Testis (tissue), 3 donors: Measurements from ENCODE around the gene RANBP3L. TPM values are rescaled to one million over a fixed set of nuclear protein-coding genes. Genes with fewer than 3 reads are reported as not detected.

Experiments
- DNase-seq: peaks from one replicate; pipeline ENCODE4 v3.0.0-alpha.2; 2019
- H3K27ac ChIP-seq, 2 donors: fragments of 200-600 bp; sonication (generic); one replicate each; pipeline ENCODE4 v1.5.1; 2019
- H3K27me3 ChIP-seq: fragments of 200-600 bp; sonication (generic); one replicate; pipeline ENCODE4 v1.5.1; 2019
- H3K36me3 ChIP-seq: fragments of 200-600 bp; sonication (generic); one replicate; pipeline ENCODE4 v1.5.1; 2017; ENCODE audit warnings: low read depth; ENCODE audit errors: missing control alignments
- H3K4me1 ChIP-seq: fragments of 200-600 bp; sonication (generic); one replicate; pipeline ENCODE4 v1.5.1; 2019
- H3K4me3 ChIP-seq, 2 donors: fragments of 200-600 bp; sonication (generic); one replicate each; pipeline ENCODE4 v1.5.1; 2017 to 2019
- H3K9me3 ChIP-seq: fragments of 200-600 bp; sonication (generic); one replicate; pipeline ENCODE4 v1.5.1; 2017
- POLR2A ChIP-seq: fragments of 450-650 bp; IDR thresholded peaks from one replicate; pipeline ENCODE4 v1.6.1; 2017; ENCODE audit warnings: antibody characterized with exemption, mild to moderate bottlenecking, moderate library complexity
- WGBS, 2 donors: methylation state at CpG; one replicate each; pipeline ENCODE4 v1.1.5; 2018; 5-methylcytosine and 5-hydroxymethylcytosine counted together
- intact Hi-C: fragments of 100-400 bp; cut with DNase I; formaldehyde crosslinking; loops from one replicate; pipeline ENCODE4 v1.15.1; 2023; ENCODE audit warnings: low total_unique reads
- polyA plus RNA-seq: library from polyadenylated mRNA; stranded (reverse); fragments of 350-450 nt; fragmentation: Illumina TruSeq; extraction: RNeasy Lipid Tissue Mini Kit (QIAGEN cat#74804); gene quantifications from one replicate; pipeline ENCODE4 v1.2.3, GENCODE V29; 2014; ENCODE audit warnings: low read depth, low replicate concordance; ENCODE audit not compliant: insufficient read depth
- total RNA-seq, 2 donors: library from RNA; depleted of rRNA; stranded (reverse); fragments of >200 nt; gene quantifications; one replicate each; pipeline ENCODE4 v1.2.3, GENCODE V29; 2016
- TF ChIP-seq, protein P1 (sequence below), 3 experiments: fragments of 450-650 bp in 2 of 3; fragments of 200-600 bp in 1 of 3; sonication (generic) in 1 of 3; IDR thresholded peaks; one replicate each; pipeline ENCODE4 v1.5.1; 2016 to 2019; ENCODE audit warnings: antibody characterized with exemption in 3 of 3, mild to moderate bottlenecking in 2 of 3, moderate library complexity in 1 of 3

Gene RANBP3L
- total and polyA plus RNA-seq, 3 donors from 2014 or later = 3.6 to 26.3 (median 19.9) TPM

DNA sequence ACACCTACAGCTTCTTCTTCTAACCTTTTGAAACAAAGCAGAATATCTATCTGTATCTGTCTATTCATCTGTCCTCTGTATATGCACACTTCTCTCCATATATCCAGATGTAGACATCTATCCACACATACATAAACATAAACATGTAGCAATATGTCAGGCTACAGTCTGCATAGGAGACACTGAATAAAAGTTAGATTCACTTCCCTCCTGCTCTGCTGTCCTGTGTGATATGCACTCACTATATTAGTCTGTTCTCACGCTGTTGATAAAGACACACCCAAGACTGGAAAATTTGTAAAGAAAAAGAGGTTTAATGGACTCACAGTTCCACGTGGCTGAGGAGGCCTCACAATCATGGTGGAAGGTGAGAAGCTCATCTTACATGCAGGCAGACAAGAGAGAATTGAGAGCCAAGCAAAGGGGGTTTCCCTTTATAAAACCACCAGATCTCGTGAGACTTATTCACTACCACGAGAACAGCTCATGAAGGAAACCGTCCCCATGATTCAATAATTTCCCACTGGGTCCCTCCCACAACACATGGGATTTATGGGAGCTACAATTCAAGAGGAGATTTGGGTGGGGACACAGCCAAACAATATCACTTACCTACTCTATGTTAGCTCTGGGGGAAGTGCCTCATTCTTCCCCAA, 24.1 kb downstream of the RANBP3L start:
- 64 to 67% methylated on average over 5 of the region's 5 CpGs for WGBS, 2 donors
- DNase-seq = no peak
- H3K27me3 ChIP-seq = no peaks in the 10 kb centered on the region
- intact Hi-C loops = no loop called here
- peaks cover 57% of the 10 kb centered on the region for H3K4me1 ChIP-seq
- H3K9me3 ChIP-seq = no peaks in the 10 kb centered on the region
- peak overlapping the region; percentile 60 to 82 for H3K27ac ChIP-seq
- no peak overlapping the region for H3K4me3 ChIP-seq
- H3K36me3 ChIP-seq = no peaks in the 10 kb centered on the region
- TF ChIP-seq, protein P1, sequence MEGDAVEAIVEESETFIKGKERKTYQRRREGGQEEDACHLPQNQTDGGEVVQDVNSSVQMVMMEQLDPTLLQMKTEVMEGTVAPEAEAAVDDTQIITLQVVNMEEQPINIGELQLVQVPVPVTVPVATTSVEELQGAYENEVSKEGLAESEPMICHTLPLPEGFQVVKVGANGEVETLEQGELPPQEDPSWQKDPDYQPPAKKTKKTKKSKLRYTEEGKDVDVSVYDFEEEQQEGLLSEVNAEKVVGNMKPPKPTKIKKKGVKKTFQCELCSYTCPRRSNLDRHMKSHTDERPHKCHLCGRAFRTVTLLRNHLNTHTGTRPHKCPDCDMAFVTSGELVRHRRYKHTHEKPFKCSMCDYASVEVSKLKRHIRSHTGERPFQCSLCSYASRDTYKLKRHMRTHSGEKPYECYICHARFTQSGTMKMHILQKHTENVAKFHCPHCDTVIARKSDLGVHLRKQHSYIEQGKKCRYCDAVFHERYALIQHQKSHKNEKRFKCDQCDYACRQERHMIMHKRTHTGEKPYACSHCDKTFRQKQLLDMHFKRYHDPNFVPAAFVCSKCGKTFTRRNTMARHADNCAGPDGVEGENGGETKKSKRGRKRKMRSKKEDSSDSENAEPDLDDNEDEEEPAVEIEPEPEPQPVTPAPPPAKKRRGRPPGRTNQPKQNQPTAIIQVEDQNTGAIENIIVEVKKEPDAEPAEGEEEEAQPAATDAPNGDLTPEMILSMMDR (IDR thresholded peaks at IDR 0.05) = no peak
- no peak for TF ChIP-seq POLR2A

DNA sequence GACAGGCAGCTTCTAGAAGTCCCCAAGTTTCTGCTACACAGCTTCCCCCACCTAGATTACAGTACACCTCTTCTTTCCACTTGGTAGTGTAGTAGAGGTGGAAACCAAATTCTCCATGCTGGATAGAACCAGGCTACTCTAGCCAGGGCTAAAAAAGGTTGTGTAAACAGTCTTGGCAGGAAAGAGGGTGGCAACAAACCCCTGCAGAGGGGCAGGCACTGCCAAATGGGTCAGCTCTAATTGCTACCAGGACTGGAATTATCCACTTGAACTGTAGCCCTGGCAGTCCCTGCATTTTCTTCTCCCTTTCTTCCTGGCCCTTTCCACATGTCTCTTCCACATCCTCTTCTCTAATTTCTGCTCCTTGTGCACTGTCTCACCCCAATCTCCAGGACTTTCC, 24.8 kb downstream of the RANBP3L start:
- no peak overlapping the region for H3K4me3 ChIP-seq
- intact Hi-C loops = no loop called here
- no peak for DNase-seq

DNA sequence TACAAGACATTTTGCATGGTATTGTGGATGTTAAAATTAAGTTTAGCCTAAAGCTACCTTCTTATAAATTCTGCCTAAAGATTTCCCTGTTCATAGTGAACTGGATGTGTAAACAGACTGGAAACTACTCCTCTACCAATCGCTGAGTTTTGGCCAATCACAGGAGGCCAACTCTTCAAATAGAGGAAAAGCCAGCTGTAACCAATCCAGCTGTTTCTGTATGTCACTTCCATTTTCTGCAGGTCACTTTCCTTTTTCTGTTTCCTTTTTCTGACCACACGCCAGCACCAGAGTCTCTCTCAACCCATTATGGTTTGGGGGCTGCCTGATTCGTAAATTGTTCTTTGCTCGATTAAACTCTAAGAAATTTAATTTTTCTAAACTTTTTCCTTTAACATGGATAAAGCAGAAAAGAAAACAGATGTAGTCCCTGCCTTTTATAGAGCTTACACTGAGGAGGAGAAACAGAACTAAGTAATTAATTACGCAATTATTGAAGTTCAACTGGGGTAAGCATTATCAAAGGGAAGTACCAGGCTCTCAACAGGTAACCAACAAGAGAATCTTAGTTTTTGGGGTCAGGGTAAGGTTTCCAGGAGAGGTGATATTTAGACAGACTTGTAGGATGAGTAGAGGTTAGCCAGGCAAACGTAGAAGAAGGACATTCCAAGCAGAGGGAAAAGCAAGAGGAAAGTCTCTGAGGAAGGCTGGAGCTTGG, 27.7 kb downstream of the RANBP3L start:
- Histone ChIP-seq H3K36me3 (no peaks in the 10 kb centered on the region), H3K4me1 (peaks cover 33% of the 10 kb centered on the region), H3K27ac (peak overlapping the region; percentile 55 to 82), H3K4me3 (no peak overlapping the region), H3K9me3 (no peaks in the 10 kb centered on the region), H3K27me3 (no peaks in the 10 kb centered on the region)
- 66 to 77% methylated on average over 6 of the region's 6 CpGs for WGBS, 2 donors
- intact Hi-C loops = no loop called here
- TF ChIP-seq POLR2A = no peak
- TF ChIP-seq, protein P1 (IDR thresholded peaks at IDR 0.05) = no peak
- DNase-seq = no peak

More for the DNA sequence above, 24.8 kb downstream of the RANBP3L start:
- H3K4me1 ChIP-seq = peaks cover 51% of the 10 kb centered on the region
- peak overlapping the region; percentile 60 to 82 for H3K27ac ChIP-seq
- no peaks in the 10 kb centered on the region for H3K27me3 ChIP-seq
- no peak for TF ChIP-seq POLR2A
- TF ChIP-seq, protein P1 (IDR thresholded peaks at IDR 0.05) = no peak
- H3K9me3 ChIP-seq = no peaks in the 10 kb centered on the region
- H3K36me3 ChIP-seq = no peaks in the 10 kb centered on the region

DNA sequence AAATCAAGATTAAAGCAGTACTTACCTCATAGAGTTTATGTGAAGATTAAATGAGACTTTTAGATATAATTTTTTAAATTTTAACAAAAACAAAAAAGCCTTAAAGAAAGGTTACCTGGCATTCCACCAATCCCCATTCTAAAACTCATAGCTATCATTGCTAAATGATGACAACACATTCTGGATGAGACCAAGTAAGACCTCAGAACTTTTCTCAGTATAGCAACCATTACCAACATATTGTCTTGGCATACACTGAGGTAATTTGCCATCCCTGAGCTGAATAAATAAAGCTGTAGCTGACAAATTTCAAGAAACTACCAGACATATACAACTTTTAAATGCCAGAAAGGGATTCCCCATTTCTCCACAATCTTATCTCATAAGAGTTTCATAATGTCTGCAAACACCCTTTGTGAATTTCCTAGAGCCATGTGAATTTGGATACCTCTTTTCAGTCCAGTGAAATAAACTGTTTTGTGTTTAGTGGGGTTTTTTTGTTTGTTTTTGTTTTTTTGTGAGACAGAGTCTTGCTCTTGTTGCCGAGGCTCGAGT, 29.5 kb downstream of the RANBP3L start:
- H3K27me3 ChIP-seq = no peaks in the 10 kb centered on the region
- WGBS, 2 donors = 88 to 89% methylated on average over 2 of the region's 2 CpGs
- TF ChIP-seq, protein P1 (IDR thresholded peaks at IDR 0.05) = no peak
- TF ChIP-seq POLR2A = no peak

More for the DNA sequence above, 29.5 kb downstream of the RANBP3L start:
- intact Hi-C loops = no loop called here
- no peaks in the 10 kb centered on the region for H3K36me3 ChIP-seq
- no peak overlapping the region for H3K4me3 ChIP-seq
- no peaks in the 10 kb centered on the region for H3K9me3 ChIP-seq
- H3K4me1 ChIP-seq = peaks cover 20% of the 10 kb centered on the region
- no peak for DNase-seq
- no peak overlapping the region for H3K27ac ChIP-seq
